IPS-15b (cell line): ENCODE results near the gene GJD2.

ENCODE experiments used
- H3K27me3 ChIP-seq: one replicate; pipeline ENCODE4 v1.6.1; 2013; ENCODE audit warnings: low read length; ENCODE audit not compliant: control insufficient read depth, insufficient read depth
- H3K36me3 ChIP-seq: one replicate; pipeline ENCODE4 v1.6.1; 2013; ENCODE audit warnings: low read length; ENCODE audit not compliant: control insufficient read depth, insufficient read depth
- H3K4me1 ChIP-seq: one replicate; pipeline ENCODE4 v1.6.1; 2013; ENCODE audit warnings: mild to moderate bottlenecking, low read length; ENCODE audit not compliant: control insufficient read depth, insufficient read depth
- H3K4me3 ChIP-seq: one replicate; pipeline ENCODE4 v1.5.1; 2013; ENCODE audit warnings: low read depth, low read length
- H3K9ac ChIP-seq: one replicate; pipeline ENCODE4 v1.6.1; 2013; ENCODE audit warnings: low read depth, mild to moderate bottlenecking, low read length
- H3K9me3 ChIP-seq: one replicate; pipeline ENCODE4 v1.6.1; 2013; ENCODE audit warnings: mild to moderate bottlenecking, low read length; ENCODE audit not compliant: control insufficient read depth, insufficient read depth

GJD2 gene

GRCh38 chr15:34769711-34770110 lies 14.9 kb upstream of the GJD2 start:
- Histone ChIP-seq H3K36me3 (no peaks in the 10 kb centered on the region), H3K4me1 (peaks cover 3% of the 10 kb centered on the region), H3K9me3 (no peaks in the 10 kb centered on the region), H3K9ac (no peak overlapping the region), H3K27me3 (no peaks in the 10 kb centered on the region), H3K4me3 (no peak overlapping the region)

- no peaks in the 10 kb centered on the region for H3K36me3 ChIP-seq
- no peaks in the 10 kb centered on the region for H3K27me3 ChIP-seq
- peaks cover 3% of the 10 kb centered on the region for H3K4me1 ChIP-seq
- H3K9me3 ChIP-seq, result no peaks in the 10 kb centered on the region
- H3K9ac ChIP-seq, result no peak overlapping the region
- no peak overlapping the region for H3K4me3 ChIP-seq
These were observed 13.7 kb upstream of the GJD2 start for GRCh38 chr15:34768530-34768929.

- Histone ChIP-seq H3K27me3 (no peaks in the 10 kb centered on the region), H3K4me1 (peaks cover 3% of the 10 kb centered on the region), H3K4me3 (no peak overlapping the region), H3K9ac (no peak overlapping the region), H3K36me3 (no peaks in the 10 kb centered on the region), H3K9me3 (no peaks in the 10 kb centered on the region)
These were observed 10.9 kb upstream of the GJD2 start for GRCh38 chr15:34765741-34766140.

GRCh38 chr15:34760909-34761308 lies 6.1 kb upstream of the GJD2 start:
- Histone ChIP-seq H3K27me3 (peaks cover 26% of the 10 kb centered on the region), H3K4me1 (peaks cover under 1% of the 10 kb centered on the region), H3K36me3 (no peaks in the 10 kb centered on the region), H3K9ac (no peak overlapping the region), H3K9me3 (no peaks in the 10 kb centered on the region), H3K4me3 (no peak overlapping the region)

GRCh38 chr15:34759992-34760391 lies 5.2 kb upstream of the GJD2 start:
- Histone ChIP-seq H3K4me1 (peaks cover 4% of the 10 kb centered on the region), H3K9ac (no peak overlapping the region), H3K4me3 (no peak overlapping the region), H3K9me3 (no peaks in the 10 kb centered on the region), H3K27me3 (peaks cover 36% of the 10 kb centered on the region), H3K36me3 (no peaks in the 10 kb centered on the region)

- H3K36me3 ChIP-seq, result no peaks in the 10 kb centered on the region
- no peaks in the 10 kb centered on the region for H3K9me3 ChIP-seq
- no peak overlapping the region for H3K9ac ChIP-seq
- peaks cover 41% of the 10 kb centered on the region for H3K27me3 ChIP-seq
- no peak overlapping the region for H3K4me3 ChIP-seq
- H3K4me1 ChIP-seq, result peaks cover 4% of the 10 kb centered on the region
These were observed 4.5 kb upstream of the GJD2 start for GRCh38 chr15:34759347-34759746.

- Histone ChIP-seq H3K9me3 (no peaks in the 10 kb centered on the region), H3K27me3 (peaks cover 57% of the 10 kb centered on the region), H3K9ac (no peak overlapping the region), H3K36me3 (no peaks in the 10 kb centered on the region), H3K4me1 (peaks cover 5% of the 10 kb centered on the region), H3K4me3 (no peak overlapping the region)
These were observed 2.5 kb upstream of the GJD2 start for GRCh38 chr15:34757262-34757661.

- Histone ChIP-seq H3K4me1 (peaks cover 5% of the 10 kb centered on the region), H3K36me3 (no peaks in the 10 kb centered on the region), H3K9ac (no peak overlapping the region), H3K4me3 (peak overlapping the region; percentile 66), H3K9me3 (no peaks in the 10 kb centered on the region), H3K27me3 (peaks cover 61% of the 10 kb centered on the region)
These were observed 598 bp upstream of the GJD2 start for GRCh38 chr15:34755419-34755773.

- H3K4me1 ChIP-seq, result peaks cover 5% of the 10 kb centered on the region
- H3K9ac ChIP-seq, result no peak overlapping the region
- peak overlapping the region; percentile 66 for H3K4me3 ChIP-seq
- H3K27me3 ChIP-seq, result peaks cover 65% of the 10 kb centered on the region
- no peaks in the 10 kb centered on the region for H3K9me3 ChIP-seq
- H3K36me3 ChIP-seq, result no peaks in the 10 kb centered on the region
These were observed 612 bp downstream of the GJD2 start for GRCh38 chr15:34754171-34754601.

GRCh38 chr15:34753236-34753894 lies 1.4 kb downstream of the GJD2 start:
- Histone ChIP-seq H3K36me3 (no peaks in the 10 kb centered on the region), H3K27me3 (peaks cover 66% of the 10 kb centered on the region), H3K4me1 (peaks cover 5% of the 10 kb centered on the region), H3K9me3 (no peaks in the 10 kb centered on the region), H3K4me3 (peak overlapping the region; percentile 42), H3K9ac (no peak overlapping the region)

GRCh38 chr15:34749691-34750090 lies 5.1 kb downstream of the GJD2 start:
- peaks cover 29% of the 10 kb centered on the region for H3K27me3 ChIP-seq

GRCh38 chr15:34739346-34739745 lies 15.5 kb downstream of the GJD2 start:
- no peaks in the 10 kb centered on the region for H3K36me3 ChIP-seq
- H3K9ac ChIP-seq, result no peak overlapping the region
- H3K4me3 ChIP-seq, result no peak overlapping the region
- H3K9me3 ChIP-seq, result no peaks in the 10 kb centered on the region
- H3K27me3 ChIP-seq, result no peaks in the 10 kb centered on the region
- no peaks in the 10 kb centered on the region for H3K4me1 ChIP-seq

More at GRCh38 chr15:34749691-34750090, 5.1 kb downstream of the GJD2 start:
- no peaks in the 10 kb centered on the region for H3K36me3 ChIP-seq
- no peak overlapping the region for H3K4me3 ChIP-seq
- H3K9ac ChIP-seq, result no peak overlapping the region
- H3K9me3 ChIP-seq, result no peaks in the 10 kb centered on the region
- peaks cover 2% of the 10 kb centered on the region for H3K4me1 ChIP-seq
